SU-DHL-6 (cell line): ENCODE measurements around the gene PPARA.

Experiments
- CTCF ChIP-seq: fragments of 200-600 bp; sonication (generic); IDR thresholded peaks from one replicate; pipeline ENCODE4 v1.5.1; 2017; ENCODE audit warnings: antibody characterized with exemption, mild to moderate bottlenecking, low read length, moderate library complexity; ENCODE audit not compliant: insufficient read depth, poor library complexity, severe bottlenecking
- EZH2phosphoT487 ChIP-seq: fragments of 200-600 bp; sonication (generic), shearing (Covaris generic); conservative IDR thresholded peaks from 2 replicates; pipeline ENCODE4 v1.6.1; 2018; ENCODE audit warnings: mild to moderate bottlenecking, antibody characterized with exemption, low read length, moderate library complexity, mixed read lengths

GRCh38 chr22:46180370-46181137, 30.2 kb downstream of the PPARA start:
- TF ChIP-seq CTCF (no peak), EZH2phosphoT487 (no peak)
